HEK293 (cell line): ENCODE data around the gene RASGRP1.

ENCODE experiments used
- CTCF ChIA-PET: fragments of 350-600 bp; formaldehyde crosslinking; extraction: SDS; loops from one replicate; lab custom pipeline; 2021; ENCODE audit warnings: antibody characterized with exemption; lab: Yijun Ruan, JAX
- POLR2A ChIA-PET: fragments of 300-600 bp; formaldehyde crosslinking; extraction: SDS; loops from one replicate; lab custom pipeline; 2020; ENCODE audit warnings: antibody characterized with exemption, inconsistent platforms; lab: Yijun Ruan, JAX
- H3K27ac ChIP-seq: fragments of 200-500 bp; sonication (Bioruptor generic); 2 replicates; pipeline ENCODE4 v1.5.1; 2014; ENCODE audit warnings: low read depth, low read length, control low read depth, inconsistent platforms; ENCODE audit errors: extremely low read depth
- H3K36me3 ChIP-seq, 2 experiments: fragments of 200-500 bp in 1 of 2; sonication (Bioruptor generic) in 1 of 2; 1 replicate in 1 of 2; 2 replicates in 1 of 2; pipeline ENCODE4 v1.5.1; 2014 to 2017; ENCODE audit warnings: inconsistent platforms in 2 of 2, low read length in 2 of 2; ENCODE audit not compliant: control insufficient read depth in 2 of 2, insufficient read depth in 1 of 2
- H3K4me1 ChIP-seq: fragments of 200-500 bp; sonication (Bioruptor generic); 2 replicates; pipeline ENCODE4 v1.5.1; 2014; ENCODE audit warnings: mild to moderate bottlenecking, low read length, inconsistent platforms; ENCODE audit not compliant: control insufficient read depth, insufficient read depth
- H3K4me3 ChIP-seq: 2 replicates; pipeline ENCODE4 v1.5.1; 2011; ENCODE audit warnings: low read depth, mild to moderate bottlenecking, control low read depth, low read length, moderate library complexity
- H3K9me3 ChIP-seq: fragments of 200-500 bp; sonication (Bioruptor generic); 2 replicates; pipeline ENCODE4 v1.5.1; 2014; ENCODE audit warnings: low read depth, low read length, inconsistent platforms; ENCODE audit not compliant: control insufficient read depth, insufficient read depth
- EGR2 ChIP-seq: fragments of 450-650 bp; formaldehyde crosslinking; IDR thresholded peaks from 2 replicates; pipeline ENCODE4 v1.5.1; 2016; ENCODE audit warnings: low read depth, missing biosample characterization, missing genetic modification characterization
- OSR2 ChIP-seq: fragments of 450-650 bp; formaldehyde crosslinking; IDR thresholded peaks from 2 replicates; pipeline ENCODE4 v1.5.1; 2016; ENCODE audit warnings: missing biosample characterization, missing genetic modification characterization
- PRDM6 ChIP-seq: fragments of 450-650 bp; formaldehyde crosslinking; IDR thresholded peaks from 2 replicates; pipeline ENCODE4 v1.5.1; 2017; ENCODE audit warnings: missing biosample characterization, missing genetic modification characterization
- REPIN1 ChIP-seq: fragments of 450-650 bp; formaldehyde crosslinking; IDR thresholded peaks from 2 replicates; pipeline ENCODE4 v1.5.1; 2017; ENCODE audit warnings: missing biosample characterization, missing genetic modification characterization, low read depth
- SP7 ChIP-seq: fragments of 450-650 bp; formaldehyde crosslinking; IDR thresholded peaks from 2 replicates; pipeline ENCODE4 v1.5.1; 2016; ENCODE audit warnings: missing biosample characterization, missing genetic modification characterization
- TCF7L2 ChIP-seq: IDR thresholded peaks from 2 replicates; pipeline ENCODE4 v1.6.1; 2011; ENCODE audit warnings: low read depth, mild to moderate bottlenecking, inconsistent platforms, low read length, moderate library complexity, borderline replicate concordance
- TRIM28 ChIP-seq: IDR thresholded peaks from 2 replicates; pipeline ENCODE4 v1.6.1; 2011; ENCODE audit warnings: low read length, control low read depth, borderline replicate concordance
- ZBTB10 ChIP-seq: fragments of 450-650 bp; formaldehyde crosslinking; IDR thresholded peaks from 2 replicates; pipeline ENCODE4 v1.5.1; 2016; ENCODE audit warnings: missing biosample characterization, missing genetic modification characterization
- ZBTB7A ChIP-seq: fragments of 450-650 bp; formaldehyde crosslinking; IDR thresholded peaks from 2 replicates; pipeline ENCODE4 v1.5.1; 2016; ENCODE audit warnings: low read depth, missing biosample characterization, missing genetic modification characterization
- ZEB2 ChIP-seq: fragments of 450-650 bp; formaldehyde crosslinking; IDR thresholded peaks from 2 replicates; pipeline ENCODE4 v1.5.1; 2016; ENCODE audit warnings: missing biosample characterization, missing genetic modification characterization
- ZNF114 ChIP-seq: fragments of 450-650 bp; formaldehyde crosslinking; IDR thresholded peaks from 2 replicates; pipeline ENCODE4 v1.5.0; 2017; ENCODE audit warnings: missing biosample characterization, missing genetic modification characterization
- ZNF133 ChIP-seq: fragments of 450-650 bp; formaldehyde crosslinking; IDR thresholded peaks from 2 replicates; pipeline ENCODE4 v1.5.1; 2016; ENCODE audit warnings: missing biosample characterization, missing genetic modification characterization
- ZNF16 ChIP-seq: fragments of 450-650 bp; formaldehyde crosslinking; IDR thresholded peaks from 2 replicates; pipeline ENCODE4 v1.5.1; 2016; ENCODE audit warnings: low read depth, missing biosample characterization, missing genetic modification characterization
- ZNF174 ChIP-seq: fragments of 450-650 bp; formaldehyde crosslinking; IDR thresholded peaks from 2 replicates; pipeline ENCODE4 v1.5.0; 2017; ENCODE audit warnings: missing biosample characterization, mild to moderate bottlenecking, missing genetic modification characterization
- ZNF280D ChIP-seq: fragments of 450-650 bp; formaldehyde crosslinking; IDR thresholded peaks from 2 replicates; pipeline ENCODE4 v1.5.1; 2016; ENCODE audit warnings: missing biosample characterization, missing genetic modification characterization
- ZNF350 ChIP-seq: fragments of 450-650 bp; formaldehyde crosslinking; IDR thresholded peaks from 2 replicates; pipeline ENCODE4 v1.5.0; 2017; ENCODE audit warnings: missing biosample characterization, mild to moderate bottlenecking, missing genetic modification characterization
- ZNF501 ChIP-seq: fragments of 450-650 bp; formaldehyde crosslinking; IDR thresholded peaks from 2 replicates; pipeline ENCODE4 v1.5.1; 2016; ENCODE audit warnings: missing biosample characterization, missing genetic modification characterization
- ZNF610 ChIP-seq: fragments of 450-650 bp; formaldehyde crosslinking; IDR thresholded peaks from 2 replicates; pipeline ENCODE4 v1.5.1; 2016; ENCODE audit warnings: missing biosample characterization, missing genetic modification characterization, borderline replicate concordance
- ZNF660 ChIP-seq: fragments of 450-650 bp; IDR thresholded peaks from 2 replicates; pipeline ENCODE4 v1.5.1; 2018; ENCODE audit warnings: missing biosample characterization, mild to moderate bottlenecking, missing genetic modification characterization
- ZNF843 ChIP-seq: fragments of 450-650 bp; formaldehyde crosslinking; IDR thresholded peaks from 2 replicates; pipeline ENCODE4 v1.5.1; 2016; ENCODE audit warnings: missing biosample characterization, missing genetic modification characterization

The RASGRP1 gene

GRCh38 chr15:38559131-38559530 is 5.5 kb downstream of the RASGRP1 start:
- no peak overlapping the region for H3K4me3 ChIP-seq
- ChIA-PET POLR2A (no interaction called here), CTCF (interaction anchor here (2.0 kb wide), 1 partner anchor 132 kb away, joined by 4 read pairs; no protein-coding TSS in a partner anchor)
- H3K4me1 ChIP-seq = no peaks in the 10 kb centered on the region
- H3K36me3 ChIP-seq = no peaks in the 10 kb centered on the region
- no peaks in the 10 kb centered on the region for H3K9me3 ChIP-seq
- H3K27ac ChIP-seq = no peak overlapping the region
- TF ChIP-seq OSR2 (tag by site-specific recombination) (no peak), ZNF843 (tag by site-specific recombination) (no peak), ZNF660 (no peak)

GRCh38 chr15:38558372-38559059 is 6.1 kb downstream of the RASGRP1 start:
- POLR2A ChIA-PET = no interaction called here
- no peak for TF ChIP-seq ZNF114
- no peak for TF ChIP-seq ZBTB7A (tag by site-specific recombination)
- TF ChIP-seq TCF7L2 = no peak
- TF ChIP-seq TRIM28 = no peak
- no peak for TF ChIP-seq ZNF16 (tag by site-specific recombination)
- no peak for TF ChIP-seq ZNF350 (tag by site-specific recombination)
- no peak for TF ChIP-seq SP7 (tag by site-specific recombination)
- no peak for TF ChIP-seq ZNF501 (tag by site-specific recombination)
- no peak for TF ChIP-seq ZNF174
- no peak for TF ChIP-seq ZNF610 (tag by site-specific recombination)
- no peak for TF ChIP-seq REPIN1
- TF ChIP-seq EGR2 = no peak
- TF ChIP-seq ZEB2 (tag by site-specific recombination) = no peak
- TF ChIP-seq ZNF133 (tag by site-specific recombination) = no peak
- TF ChIP-seq PRDM6 (tag by site-specific recombination) = no peak
- TF ChIP-seq ZBTB10 = no peak
- TF ChIP-seq ZNF280D (tag by site-specific recombination) = no peak
- Histone ChIP-seq H3K4me1 (no peaks in the 10 kb centered on the region), H3K4me3 (no peak overlapping the region), H3K9me3 (no peaks in the 10 kb centered on the region), H3K36me3 (no peaks in the 10 kb centered on the region), H3K27ac (no peak overlapping the region)
- CTCF ChIA-PET = interaction anchor here (2.0 kb wide), 1 partner anchor 132 kb away, joined by 4 read pairs; no protein-coding TSS in a partner anchor
